GM23338 (cell line): ENCODE measurements around the gene PNLIPRP2. TPM values are rescaled to one million over a fixed set of nuclear protein-coding genes. Genes with fewer than 3 reads are reported as not detected.

Source experiments
- ATAC-seq: fragments of 200-7000 bp; cut with Tn5 transposase; 3 replicates; pipeline ENCODE4 v1.9.1; 2020
- DNase-seq: peaks from one replicate; pipeline ENCODE4 v3.0.0-alpha.2; 2015; ENCODE audit warnings: low spot score
- H2AFZ ChIP-seq: fragments of 200-600 bp; sonication (generic); 2 replicates; pipeline ENCODE4 v1.8.0; 2016; ENCODE audit warnings: antibody characterized with exemption, mild to moderate bottlenecking, moderate library complexity
- H3F3A ChIP-seq: fragments of 200-600 bp; sonication (generic); replicated peaks from 2 replicates; pipeline ENCODE4 v1.8.0; 2017; ENCODE audit warnings: antibody characterized with exemption, mixed run types, low read depth
- H3K27ac ChIP-seq: fragments of 200-600 bp; sonication (generic); 2 replicates; pipeline ENCODE4 v1.6.1; 2016; ENCODE audit warnings: low read depth
- H3K27me3 ChIP-seq: fragments of 200-600 bp; sonication (generic); 2 replicates; pipeline ENCODE4 v1.8.0; 2016; ENCODE audit warnings: mild to moderate bottlenecking, mixed run types, moderate library complexity; ENCODE audit not compliant: insufficient read depth
- H3K36me3 ChIP-seq: fragments of 200-600 bp; sonication (generic); 2 replicates; pipeline ENCODE4 v1.8.0; 2016; ENCODE audit warnings: mild to moderate bottlenecking; ENCODE audit not compliant: insufficient read depth
- H3K4me1 ChIP-seq: fragments of 200-600 bp; sonication (generic); 2 replicates; pipeline ENCODE4 v1.8.0; 2016; ENCODE audit warnings: mild to moderate bottlenecking, moderate library complexity; ENCODE audit not compliant: insufficient read depth
- H3K4me2 ChIP-seq: fragments of 200-600 bp; sonication (generic); 2 replicates; pipeline ENCODE4 v1.7.1; 2017; ENCODE audit warnings: mixed run types
- H3K4me3 ChIP-seq: fragments of 200-600 bp; sonication (generic); 2 replicates; pipeline ENCODE4 v1.6.1; 2016; ENCODE audit warnings: mixed run types
- H3K79me2 ChIP-seq: fragments of 200-600 bp; sonication (generic); replicated peaks from 2 replicates; pipeline ENCODE4 v1.8.0; 2017; ENCODE audit warnings: mild to moderate bottlenecking; ENCODE audit not compliant: insufficient read depth
- H3K9me2 ChIP-seq: fragments of 200-600 bp; sonication (generic); 2 replicates; pipeline ENCODE4 v1.8.0; 2017; ENCODE audit not compliant: insufficient read depth
- H4K20me1 ChIP-seq: fragments of 200-600 bp; sonication (generic); replicated peaks from 2 replicates; pipeline ENCODE4 v1.8.0; 2017; ENCODE audit warnings: mild to moderate bottlenecking; ENCODE audit not compliant: insufficient read depth
- H3K27ac Mint-ChIP-seq: 2 replicates; pipeline ENCODE4 v1.8.0; 2020; ENCODE audit warnings: inconsistent platforms, mild to moderate bottlenecking, moderate library complexity, mixed read lengths
- H3K27me3 Mint-ChIP-seq: 3 replicates; pipeline ENCODE4 v1.8.0; 2022; ENCODE audit warnings: low read depth, mild to moderate bottlenecking, moderate library complexity, mixed read lengths, inconsistent platforms; ENCODE audit not compliant: insufficient read depth, poor library complexity
- H3K36me3 Mint-ChIP-seq: 3 replicates; pipeline ENCODE4 v1.8.0; 2021; ENCODE audit warnings: low read depth, mild to moderate bottlenecking, inconsistent platforms, moderate library complexity, mixed read lengths
- H3K4me1 Mint-ChIP-seq: 3 replicates; pipeline ENCODE4 v1.8.0; 2020; ENCODE audit warnings: mild to moderate bottlenecking, inconsistent platforms, mixed read lengths
- H3K4me3 Mint-ChIP-seq: 3 replicates; pipeline ENCODE4 v1.8.0; 2021; ENCODE audit warnings: moderate library complexity, mild to moderate bottlenecking, inconsistent platforms, mixed read lengths
- H3K9me3 Mint-ChIP-seq: 3 replicates; pipeline ENCODE4 v1.8.0; 2020; ENCODE audit warnings: moderate library complexity, mild to moderate bottlenecking, inconsistent platforms, mixed read lengths
- EZH2phosphoT487 ChIP-seq: fragments of 200-600 bp; sonication (generic); IDR thresholded peaks from one replicate; pipeline ENCODE4 v1.8.1; 2018; ENCODE audit warnings: antibody characterized with exemption; ENCODE audit not compliant: unreplicated experiment
- JUNB ChIP-seq: IDR thresholded peaks from one replicate; pipeline ENCODE4 v1.6.1; 2016; ENCODE audit warnings: antibody characterized with exemption; ENCODE audit not compliant: unreplicated experiment
- NANOG ChIP-seq: IDR thresholded peaks from 2 replicates; pipeline ENCODE4 v1.6.1; 2016; ENCODE audit warnings: antibody characterized with exemption, borderline replicate concordance
- POLR2AphosphoS5 ChIP-seq: IDR thresholded peaks from 2 replicates; pipeline ENCODE4 v1.6.1; 2016; ENCODE audit warnings: antibody characterized with exemption, low read depth
- REST ChIP-seq: IDR thresholded peaks from one replicate; pipeline ENCODE4 v1.6.1; 2018; ENCODE audit warnings: antibody characterized with exemption; ENCODE audit not compliant: unreplicated experiment
- ZNF331 ChIP-seq: fragments of 250-450 bp; sonication (Bioruptor Pico); IDR thresholded peaks from 2 replicates; pipeline ENCODE4 v1.5.0; 2020; ENCODE audit warnings: low read depth, mild to moderate bottlenecking, moderate library complexity
- polyA plus RNA-seq: library from polyadenylated mRNA; unstranded; fragments of >200 nt; fragmentation: Nextera tagmentation; extraction: Ambion mirVana; gene quantifications from 2 replicates; pipeline ENCODE4 v1.2.1, GENCODE V29; 2016
- total RNA-seq: library from RNA; depleted of rRNA; stranded (reverse); fragments of >200 nt; shearing (Covaris generic); gene quantifications from 2 replicates; pipeline ENCODE4 v1.2.3, GENCODE V29; 2014
- TF ChIP-seq, protein P1 (sequence below): fragments of 250-450 bp; sonication (Bioruptor Pico); IDR thresholded peaks from 2 replicates; pipeline ENCODE4 v1.5.0; 2020; ENCODE audit warnings: mild to moderate bottlenecking, moderate library complexity
- TF ChIP-seq, protein P2 (sequence below), 2 experiments: fragments of 200-600 bp in 1 of 2; sonication (generic) in 1 of 2; conservative IDR thresholded peaks; 2 replicates each; pipeline versions ENCODE4 v1.5.1 to v1.6.1; 2016 to 2017; ENCODE audit warnings: antibody characterized with exemption in 2 of 2, low read depth in 2 of 2, mild to moderate bottlenecking in 2 of 2, moderate library complexity in 1 of 2

Gene PNLIPRP2
- total and polyA plus RNA-seq, 2 experiments from 2014 or later = 0.24 TPM; not detected in 1

GRCh38 chr10:116613471-116613870, 7.3 kb upstream of the PNLIPRP2 start (continued):
- TF ChIP-seq, protein P1, sequence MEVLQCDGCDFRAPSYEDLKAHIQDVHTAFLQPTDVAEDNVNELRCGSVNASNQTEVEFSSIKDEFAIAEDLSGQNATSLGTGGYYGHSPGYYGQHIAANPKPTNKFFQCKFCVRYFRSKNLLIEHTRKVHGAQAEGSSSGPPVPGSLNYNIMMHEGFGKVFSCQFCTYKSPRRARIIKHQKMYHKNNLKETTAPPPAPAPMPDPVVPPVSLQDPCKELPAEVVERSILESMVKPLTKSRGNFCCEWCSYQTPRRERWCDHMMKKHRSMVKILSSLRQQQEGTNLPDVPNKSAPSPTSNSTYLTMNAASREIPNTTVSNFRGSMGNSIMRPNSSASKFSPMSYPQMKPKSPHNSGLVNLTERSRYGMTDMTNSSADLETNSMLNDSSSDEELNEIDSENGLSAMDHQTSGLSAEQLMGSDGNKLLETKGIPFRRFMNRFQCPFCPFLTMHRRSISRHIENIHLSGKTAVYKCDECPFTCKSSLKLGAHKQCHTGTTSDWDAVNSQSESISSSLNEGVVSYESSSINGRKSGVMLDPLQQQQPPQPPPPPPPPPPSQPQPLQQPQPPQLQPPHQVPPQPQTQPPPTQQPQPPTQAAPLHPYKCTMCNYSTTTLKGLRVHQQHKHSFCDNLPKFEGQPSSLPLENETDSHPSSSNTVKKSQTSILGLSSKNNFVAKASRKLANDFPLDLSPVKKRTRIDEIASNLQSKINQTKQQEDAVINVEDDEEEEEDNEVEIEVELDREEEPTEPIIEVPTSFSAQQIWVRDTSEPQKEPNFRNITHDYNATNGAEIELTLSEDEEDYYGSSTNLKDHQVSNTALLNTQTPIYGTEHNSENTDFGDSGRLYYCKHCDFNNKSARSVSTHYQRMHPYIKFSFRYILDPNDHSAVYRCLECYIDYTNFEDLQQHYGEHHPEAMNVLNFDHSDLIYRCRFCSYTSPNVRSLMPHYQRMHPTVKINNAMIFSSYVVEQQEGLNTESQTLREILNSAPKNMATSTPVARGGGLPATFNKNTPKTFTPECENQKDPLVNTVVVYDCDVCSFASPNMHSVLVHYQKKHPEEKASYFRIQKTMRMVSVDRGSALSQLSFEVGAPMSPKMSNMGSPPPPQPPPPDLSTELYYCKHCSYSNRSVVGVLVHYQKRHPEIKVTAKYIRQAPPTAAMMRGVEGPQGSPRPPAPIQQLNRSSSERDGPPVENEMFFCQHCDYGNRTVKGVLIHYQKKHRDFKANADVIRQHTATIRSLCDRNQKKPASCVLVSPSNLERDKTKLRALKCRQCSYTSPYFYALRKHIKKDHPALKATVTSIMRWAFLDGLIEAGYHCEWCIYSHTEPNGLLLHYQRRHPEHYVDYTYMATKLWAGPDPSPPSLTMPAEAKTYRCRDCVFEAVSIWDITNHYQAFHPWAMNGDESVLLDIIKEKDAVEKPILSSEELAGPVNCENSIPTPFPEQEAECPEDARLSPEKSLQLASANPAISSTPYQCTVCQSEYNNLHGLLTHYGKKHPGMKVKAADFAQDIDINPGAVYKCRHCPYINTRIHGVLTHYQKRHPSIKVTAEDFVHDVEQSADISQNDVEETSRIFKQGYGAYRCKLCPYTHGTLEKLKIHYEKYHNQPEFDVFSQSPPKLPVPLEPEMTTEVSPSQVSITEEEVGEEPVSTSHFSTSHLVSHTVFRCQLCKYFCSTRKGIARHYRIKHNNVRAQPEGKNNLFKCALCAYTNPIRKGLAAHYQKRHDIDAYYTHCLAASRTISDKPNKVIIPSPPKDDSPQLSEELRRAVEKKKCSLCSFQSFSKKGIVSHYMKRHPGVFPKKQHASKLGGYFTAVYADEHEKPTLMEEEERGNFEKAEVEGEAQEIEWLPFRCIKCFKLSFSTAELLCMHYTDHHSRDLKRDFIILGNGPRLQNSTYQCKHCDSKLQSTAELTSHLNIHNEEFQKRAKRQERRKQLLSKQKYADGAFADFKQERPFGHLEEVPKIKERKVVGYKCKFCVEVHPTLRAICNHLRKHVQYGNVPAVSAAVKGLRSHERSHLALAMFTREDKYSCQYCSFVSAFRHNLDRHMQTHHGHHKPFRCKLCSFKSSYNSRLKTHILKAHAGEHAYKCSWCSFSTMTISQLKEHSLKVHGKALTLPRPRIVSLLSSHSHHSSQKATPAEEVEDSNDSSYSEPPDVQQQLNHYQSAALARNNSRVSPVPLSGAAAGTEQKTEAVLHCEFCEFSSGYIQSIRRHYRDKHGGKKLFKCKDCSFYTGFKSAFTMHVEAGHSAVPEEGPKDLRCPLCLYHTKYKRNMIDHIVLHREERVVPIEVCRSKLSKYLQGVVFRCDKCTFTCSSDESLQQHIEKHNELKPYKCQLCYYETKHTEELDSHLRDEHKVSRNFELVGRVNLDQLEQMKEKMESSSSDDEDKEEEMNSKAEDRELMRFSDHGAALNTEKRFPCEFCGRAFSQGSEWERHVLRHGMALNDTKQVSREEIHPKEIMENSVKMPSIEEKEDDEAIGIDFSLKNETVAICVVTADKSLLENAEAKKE (CRISPR knock-in tag) = no peak
- no peak for TF ChIP-seq JUNB
- TF ChIP-seq REST = no peak
- TF ChIP-seq ZNF331 = no peak

GRCh38 chr10:116614796-116615195, 6.0 kb upstream of the PNLIPRP2 start:
- peaks cover 16% of the 10 kb centered on the region for H3K9me3 Mint-ChIP-seq
- no peak overlapping the region for H3K4me3 Mint-ChIP-seq
- peaks cover 6% of the 10 kb centered on the region for H3K27me3 Mint-ChIP-seq
- DNase-seq = no peak
- no peaks in the 10 kb centered on the region for H3F3A ChIP-seq
- H2AFZ ChIP-seq = no peak overlapping the region
- H3K9me2 ChIP-seq = peaks cover 6% of the 10 kb centered on the region; the same call in 1 of the 2 replicates
- H3K4me1 ChIP-seq = no peaks in the 10 kb centered on the region
- H3K4me2 ChIP-seq = no peak overlapping the region
- H3K4me3 ChIP-seq = no peak overlapping the region
- H4K20me1 ChIP-seq = no peaks in the 10 kb centered on the region
- H3K27ac Mint-ChIP-seq = no peak overlapping the region
- H3K4me1 Mint-ChIP-seq = peaks cover 6% of the 10 kb centered on the region; the same call in 2 of the 3 replicates
- no peak for ATAC-seq
- no peaks in the 10 kb centered on the region for H3K27me3 ChIP-seq
- no peak overlapping the region for H3K27ac ChIP-seq
- H3K36me3 ChIP-seq = 0 out of 2 replicates have a peak, but pooled peaks cover 3% of the 10 kb centered on the region
- no peaks in the 10 kb centered on the region for H3K79me2 ChIP-seq
- H3K36me3 Mint-ChIP-seq = peaks cover 3% of the 10 kb centered on the region; the same call in 2 of the 3 replicates
- TF ChIP-seq REST (no peak), NANOG (no peak), POLR2AphosphoS5 (no peak), EZH2phosphoT487 (no peak)
- TF ChIP-seq, protein P2, sequence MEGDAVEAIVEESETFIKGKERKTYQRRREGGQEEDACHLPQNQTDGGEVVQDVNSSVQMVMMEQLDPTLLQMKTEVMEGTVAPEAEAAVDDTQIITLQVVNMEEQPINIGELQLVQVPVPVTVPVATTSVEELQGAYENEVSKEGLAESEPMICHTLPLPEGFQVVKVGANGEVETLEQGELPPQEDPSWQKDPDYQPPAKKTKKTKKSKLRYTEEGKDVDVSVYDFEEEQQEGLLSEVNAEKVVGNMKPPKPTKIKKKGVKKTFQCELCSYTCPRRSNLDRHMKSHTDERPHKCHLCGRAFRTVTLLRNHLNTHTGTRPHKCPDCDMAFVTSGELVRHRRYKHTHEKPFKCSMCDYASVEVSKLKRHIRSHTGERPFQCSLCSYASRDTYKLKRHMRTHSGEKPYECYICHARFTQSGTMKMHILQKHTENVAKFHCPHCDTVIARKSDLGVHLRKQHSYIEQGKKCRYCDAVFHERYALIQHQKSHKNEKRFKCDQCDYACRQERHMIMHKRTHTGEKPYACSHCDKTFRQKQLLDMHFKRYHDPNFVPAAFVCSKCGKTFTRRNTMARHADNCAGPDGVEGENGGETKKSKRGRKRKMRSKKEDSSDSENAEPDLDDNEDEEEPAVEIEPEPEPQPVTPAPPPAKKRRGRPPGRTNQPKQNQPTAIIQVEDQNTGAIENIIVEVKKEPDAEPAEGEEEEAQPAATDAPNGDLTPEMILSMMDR (conservative IDR thresholded peaks at IDR 0.05; ENCODE audit: low read depth in 2 of 2) = no peak
